GM23248 (cell line): ENCODE measurements around the gene PPP4C. TPM values are rescaled to one million over a fixed set of nuclear protein-coding genes. Genes with fewer than 3 reads are reported as not detected.

Experiments
- DNase-seq: peaks from one replicate; pipeline ENCODE4 v3.0.0-alpha.2; 2015
- H2AFZ ChIP-seq: fragments of 200-600 bp; sonication (generic); 2 replicates; pipeline ENCODE4 v1.6.1; 2016; ENCODE audit warnings: antibody characterized with exemption
- H3F3A ChIP-seq: fragments of 200-600 bp; sonication (generic); 2 replicates; pipeline ENCODE4 v1.6.1; 2016; ENCODE audit warnings: mild to moderate bottlenecking, antibody characterized with exemption, mixed run types; ENCODE audit not compliant: insufficient read depth
- H3K27ac ChIP-seq: fragments of 200-600 bp; sonication (generic); 2 replicates; pipeline ENCODE4 v1.5.1; 2016; ENCODE audit warnings: mild to moderate bottlenecking
- H3K27me3 ChIP-seq: fragments of 200-600 bp; sonication (generic); replicated peaks from 2 replicates; pipeline ENCODE4 v1.6.1; 2016; ENCODE audit warnings: mild to moderate bottlenecking; ENCODE audit not compliant: insufficient read depth
- H3K36me3 ChIP-seq: fragments of 200-600 bp; sonication (generic); 2 replicates; pipeline ENCODE4 v1.6.1; 2016; ENCODE audit warnings: low read depth, mild to moderate bottlenecking
- H3K4me1 ChIP-seq: fragments of 200-600 bp; sonication (generic); 2 replicates; pipeline ENCODE4 v1.6.1; 2016; ENCODE audit warnings: mild to moderate bottlenecking; ENCODE audit not compliant: insufficient read depth
- H3K4me2 ChIP-seq: fragments of 200-600 bp; sonication (generic); one replicate; pipeline ENCODE4 v1.6.1; 2016; ENCODE audit warnings: mild to moderate bottlenecking; ENCODE audit not compliant: unreplicated experiment
- H3K4me3 ChIP-seq: fragments of 200-600 bp; sonication (generic); 2 replicates; pipeline ENCODE4 v1.5.1; 2016; ENCODE audit warnings: mild to moderate bottlenecking
- H3K79me2 ChIP-seq: fragments of 200-600 bp; sonication (generic); 2 replicates; pipeline ENCODE4 v1.6.1; 2016; ENCODE audit warnings: mild to moderate bottlenecking; ENCODE audit not compliant: insufficient read depth
- H3K9ac ChIP-seq: fragments of 200-600 bp; sonication (generic); 2 replicates; pipeline ENCODE4 v1.6.1; 2016; ENCODE audit warnings: mild to moderate bottlenecking
- H3K9me2 ChIP-seq: fragments of 200-600 bp; sonication (generic); 2 replicates; pipeline ENCODE4 v1.6.1; 2016; ENCODE audit warnings: mixed run types, mild to moderate bottlenecking, moderate library complexity; ENCODE audit not compliant: insufficient read depth
- H3K9me3 ChIP-seq: fragments of 200-600 bp; sonication (generic); one replicate; pipeline ENCODE4 v1.6.1; 2017; ENCODE audit warnings: low read depth
- H4K20me1 ChIP-seq: fragments of 200-600 bp; sonication (generic); 2 replicates; pipeline ENCODE4 v1.6.0; 2016; ENCODE audit not compliant: insufficient read depth
- EZH2 ChIP-seq: fragments of 200-600 bp; sonication (generic); IDR thresholded peaks from 2 replicates; pipeline ENCODE4 v1.6.1; 2018; ENCODE audit warnings: antibody characterized with exemption, mild to moderate bottlenecking; ENCODE audit not compliant: insufficient read depth, poor library complexity, severe bottlenecking
- EZH2phosphoT487 ChIP-seq: fragments of 200-600 bp; sonication (generic); IDR thresholded peaks from 2 replicates; pipeline ENCODE4 v1.6.1; 2018; ENCODE audit warnings: antibody characterized with exemption, moderate library complexity, mild to moderate bottlenecking, low read depth; ENCODE audit not compliant: insufficient read depth
- WGBS, 2 experiments: methylation state at CpG; one replicate each; pipeline ENCODE4 v1.1.6; 2015 to 2017; ENCODE audit warnings: low lambda C conversion rate in 2 of 2, low coverage in 1 of 2; ENCODE audit errors: missing lambda C conversion rate in 2 of 2; 5-methylcytosine and 5-hydroxymethylcytosine counted together
- in situ Hi-C: fragments of 300-500 bp; cut with MboI; formaldehyde crosslinking; loops from 2 replicates; pipeline ENCODE4 v1.15.0; 2020
- polyA plus RNA-seq: library from polyadenylated mRNA; unstranded; fragments of >200 nt; fragmentation: Nextera tagmentation; extraction: Ambion mirVana; gene quantifications from 2 replicates; pipeline ENCODE4 v1.2.1, GENCODE V29; 2016
- total RNA-seq: library from RNA; depleted of rRNA; stranded (reverse); fragments of >200 nt; shearing (Covaris generic); gene quantifications from 2 replicates; pipeline ENCODE4 v1.2.3, GENCODE V29; 2014

The PPP4C gene
- total and polyA plus RNA-seq, 2 experiments from 2014 or later, result 168 to 205 TPM

- Histone ChIP-seq H3K4me1 (peaks cover 4% of the 10 kb centered on the region; the same call in 1 of the 2 replicates), H3K27ac (no peak overlapping the region), H4K20me1 (no peaks in the 10 kb centered on the region), H3K9me3 (no peaks in the 10 kb centered on the region), H2AFZ (no peak overlapping the region), H3K9me2 (no peaks in the 10 kb centered on the region), H3F3A (peaks cover 14% of the 10 kb centered on the region), H3K27me3 (no peaks in the 10 kb centered on the region), H3K4me2 (no peak overlapping the region), H3K79me2 (peaks cover 58% of the 10 kb centered on the region), H3K9ac (no peak overlapping the region), H3K36me3 (peaks cover 23% of the 10 kb centered on the region; the same call in 1 of the 2 replicates), H3K4me3 (no peak overlapping the region)
- DNase-seq, result no peak
- in situ Hi-C loops, result no loop called here
- WGBS, 2 experiments, result 87 to 90% methylated on average over 20 of the region's 20 CpGs
- TF ChIP-seq EZH2phosphoT487, result no peak
- TF ChIP-seq EZH2, result no peak
Measured at GRCh38 chr16:30082545-30083090, 6.8 kb downstream of the PPP4C start.

- no peak for TF ChIP-seq EZH2
- TF ChIP-seq EZH2phosphoT487, result no peak
- Histone ChIP-seq H3K27ac (no peak overlapping the region), H3K36me3 (peaks cover 18% of the 10 kb centered on the region; the same call in 1 of the 2 replicates), H3K4me2 (no peak overlapping the region), H3K4me3 (no peak overlapping the region), H3K27me3 (no peaks in the 10 kb centered on the region), H3K9me2 (no peaks in the 10 kb centered on the region), H2AFZ (no peak overlapping the region), H3K4me1 (no peaks in the 10 kb centered on the region), H3K9ac (no peak overlapping the region), H3K9me3 (no peaks in the 10 kb centered on the region), H3F3A (peaks cover 23% of the 10 kb centered on the region), H3K79me2 (peaks cover 50% of the 10 kb centered on the region), H4K20me1 (no peaks in the 10 kb centered on the region)
- in situ Hi-C loops, result no loop called here
- no peak for DNase-seq
- WGBS, 2 experiments, result 95% methylated on average over 24 of the region's 24 CpGs
Measured at GRCh38 chr16:30083216-30084055, 7.6 kb downstream of the PPP4C start.

GRCh38 chr16:30084096-30084815 lies 8.5 kb downstream of the PPP4C start:
- no peak overlapping the region for H3K4me2 ChIP-seq
- in situ Hi-C loops, result no loop called here
- H3K9ac ChIP-seq, result no peak overlapping the region
- peaks cover 15% of the 10 kb centered on the region; the same call in 1 of the 2 replicates for H3K36me3 ChIP-seq
- no peak overlapping the region for H3K27ac ChIP-seq
- no peaks in the 10 kb centered on the region for H3K4me1 ChIP-seq
- no peaks in the 10 kb centered on the region for H3K9me2 ChIP-seq
- TF ChIP-seq EZH2phosphoT487 (no peak), EZH2 (no peak)
- DNase-seq, result no peak
- H2AFZ ChIP-seq, result no peak overlapping the region
- H3F3A ChIP-seq, result peaks cover 25% of the 10 kb centered on the region
- no peaks in the 10 kb centered on the region for H3K9me3 ChIP-seq
- WGBS, 2 experiments, result 89 to 96% methylated on average over 16 to 18 of the region's 18 CpGs
- no peak overlapping the region for H3K4me3 ChIP-seq
- no peaks in the 10 kb centered on the region for H4K20me1 ChIP-seq
- H3K27me3 ChIP-seq, result no peaks in the 10 kb centered on the region
- H3K79me2 ChIP-seq, result peaks cover 41% of the 10 kb centered on the region

- peak overlapping the region; percentile 21; the same call in 1 of the 2 replicates for H3K9ac ChIP-seq
- H3K4me2 ChIP-seq, result no peak overlapping the region
- no peak overlapping the region for H3K4me3 ChIP-seq
- peaks cover 15% of the 10 kb centered on the region; the same call in 1 of the 2 replicates for H3K36me3 ChIP-seq
- no peak for TF ChIP-seq EZH2
- no peak for TF ChIP-seq EZH2phosphoT487
- H3K9me2 ChIP-seq, result no peaks in the 10 kb centered on the region
- WGBS, 2 experiments, result 47 to 52% methylated on average over 8 to 17 of the region's 17 CpGs
- H2AFZ ChIP-seq, result no peak overlapping the region
- in situ Hi-C loops, result no loop called here
- no peak overlapping the region for H3K27ac ChIP-seq
- no peak for DNase-seq
- no peaks in the 10 kb centered on the region for H3K9me3 ChIP-seq
- H3K4me1 ChIP-seq, result peaks cover 5% of the 10 kb centered on the region; the same call in 1 of the 2 replicates
- no peaks in the 10 kb centered on the region for H4K20me1 ChIP-seq
- peaks cover 31% of the 10 kb centered on the region for H3F3A ChIP-seq
- H3K27me3 ChIP-seq, result no peaks in the 10 kb centered on the region
- peaks cover 36% of the 10 kb centered on the region for H3K79me2 ChIP-seq
Measured at GRCh38 chr16:30084816-30085159, 9.0 kb downstream of the PPP4C start.
